Adrenal gland (tissue), 19 donors: ENCODE results near the gene TMEM121B. TPM values are rescaled to one million over a fixed set of nuclear protein-coding genes. Genes with fewer than 3 reads are reported as not detected.

Source experiments
- DNase-seq, 7 donors: peaks; one replicate each; pipeline ENCODE4 v3.0.0-alpha.2; 2019 to 2020
- H3K27ac ChIP-seq, 5 donors: fragments of 200-600 bp; sonication (generic) in 4 of 5; 1 replicate in 3 of 5; 2 replicates in 2 of 5; pipeline versions ENCODE4 v1.5.1 to v1.8.0; 2016 to 2020; ENCODE audit warnings: mild to moderate bottlenecking in 1 of 5
- H3K27me3 ChIP-seq: fragments of 200-600 bp; 2 replicates; pipeline ENCODE4 v1.8.0; 2021
- H3K36me3 ChIP-seq, 2 donors: fragments of 200-600 bp; replicated peaks in 1 of 2; 1 replicate in 1 of 2; 2 replicates in 1 of 2; pipeline versions ENCODE4 v1.5.1 to v1.8.0; 2018 to 2022
- H3K4me1 ChIP-seq, 2 donors: fragments of 200-600 bp; replicated peaks in 1 of 2; 1 replicate in 1 of 2; 2 replicates in 1 of 2; pipeline versions ENCODE4 v1.5.1 to v1.8.0; 2018 to 2021
- H3K4me3 ChIP-seq, 4 donors: fragments of 200-600 bp; sonication (generic) in 3 of 4; one replicate each; pipeline ENCODE4 v1.5.1; 2016 to 2018
- H3K9me3 ChIP-seq, 3 donors: fragments of 200-600 bp; sonication (generic) in 1 of 3; replicated peaks in 1 of 3; 1 replicate in 2 of 3; 2 replicates in 1 of 3; pipeline versions ENCODE4 v1.5.1 to v1.8.0; 2016 to 2021
- CTCF ChIP-seq, 6 experiments: fragments of 450-650 bp in 4 of 6; fragments of 200-600 bp in 2 of 6; sonication (generic) in 1 of 6; IDR thresholded peaks; 1 replicate in 5 of 6; 2 replicates in 1 of 6; pipeline versions ENCODE4 v1.5.1 to v1.8.0; 2016 to 2021; ENCODE audit warnings: antibody characterized with exemption in 6 of 6, mild to moderate bottlenecking in 2 of 6, moderate library complexity in 1 of 6
- POLR2A ChIP-seq, 2 donors: fragments of 450-650 bp; IDR thresholded peaks; one replicate each; pipeline ENCODE4 v1.6.1; 2017; ENCODE audit warnings: antibody characterized with exemption in 2 of 2, mild to moderate bottlenecking in 2 of 2, moderate library complexity in 1 of 2
- WGBS, 4 donors: extraction: QIAGEN DNeasy Blood & Tissue Kit in 2 of 4; methylation state at CpG; one replicate each; pipeline versions ENCODE4 v1.1.5 to v1.1.7; 2013 to 2017; 5-methylcytosine and 5-hydroxymethylcytosine counted together
- intact Hi-C, 2 donors: fragments of 100-400 bp; cut with DNase I; formaldehyde crosslinking; loops; one replicate each; pipeline versions ENCODE4 v1.14.1 to v1.15.0; 2022 to 2023
- long read RNA-seq, 10 donors: library from polyadenylated mRNA in 3 of 10; unstranded in 2 of 10; stranded (forward) in 1 of 10; transcript quantifications; one replicate each; pipeline ENCODE4 v2.0.0 and lab custom pipeline, GENCODE V29; 2021 to 2026
- polyA plus RNA-seq, 3 donors: library from polyadenylated mRNA; stranded (reverse); fragments of 200-250 nt in 2 of 3; fragments of 350-450 nt in 1 of 3; fragmentation: Illumina TruSeq in 1 of 3; extraction: RNeasy Lipid Tissue Mini Kit (QIAGEN cat#74804) in 1 of 3; gene quantifications; one replicate each; pipeline ENCODE4 v1.2.3, GENCODE V29; 2013 to 2014
- total RNA-seq, 9 donors: library from RNA; depleted of rRNA in 4 of 9; stranded (reverse); fragments of >200 nt in 4 of 9; fragments of 120-200 nt in 1 of 9; fragmentation: NEBNext Ultra II Directional in 1 of 9; extraction: Animal tissue kit (Norgen Biotek cat#: 25700) in 1 of 9; gene quantifications; one replicate each; pipeline versions ENCODE4 v1.1.0 to v1.2.4, GENCODE V29; 2013 to 2023
- donor health status: healthy with polysubstance abuse.
- donor health status: Bipolar disorder and iron deficiency.
- donor health status: DM: yes; HTN: yes; CAD: no.
- donor health status: DM: no; HTN: no; CAD: no.
- donor health status: DM: no; HTN: no; CAD: no.
- donor health status: DM: yes; HTN: yes; CAD: no.

Gene TMEM121B
- 1 to 10 TPM in 6 of 9 donors, under 1 TPM in 3; 0.22 to 2.3 (median 1.4) TPM for total RNA-seq
- under 1 TPM; 0.24 to 0.79 (median 0.30) TPM for polyA plus RNA-seq
- long read RNA-seq, donor 1, result 0 reads
- long read RNA-seq, donor 2, full-length matches to known transcripts, result 1 of 1 reads
- long read RNA-seq, donor 2, partial matches to known transcripts, result 0 of 1 reads
- long read RNA-seq, donor 2, other reads (novel, unspliced or antisense), result 0 of 1 reads
- long read RNA-seq, donor 3, result 0 reads
- long read RNA-seq, donor 4, result 0 reads
- long read RNA-seq, donor 5, partial matches to known transcripts, result 0 of 1 reads
- long read RNA-seq, donor 5, other reads (novel, unspliced or antisense), result 0 of 1 reads
- long read RNA-seq, donor 6, result 0 reads
- long read RNA-seq, donor 7, result 0 reads
- long read RNA-seq, donor 8, result 0 reads
- long read RNA-seq, donor 9, result 0 reads
- long read RNA-seq, donor 10, result 0 reads

DNA sequence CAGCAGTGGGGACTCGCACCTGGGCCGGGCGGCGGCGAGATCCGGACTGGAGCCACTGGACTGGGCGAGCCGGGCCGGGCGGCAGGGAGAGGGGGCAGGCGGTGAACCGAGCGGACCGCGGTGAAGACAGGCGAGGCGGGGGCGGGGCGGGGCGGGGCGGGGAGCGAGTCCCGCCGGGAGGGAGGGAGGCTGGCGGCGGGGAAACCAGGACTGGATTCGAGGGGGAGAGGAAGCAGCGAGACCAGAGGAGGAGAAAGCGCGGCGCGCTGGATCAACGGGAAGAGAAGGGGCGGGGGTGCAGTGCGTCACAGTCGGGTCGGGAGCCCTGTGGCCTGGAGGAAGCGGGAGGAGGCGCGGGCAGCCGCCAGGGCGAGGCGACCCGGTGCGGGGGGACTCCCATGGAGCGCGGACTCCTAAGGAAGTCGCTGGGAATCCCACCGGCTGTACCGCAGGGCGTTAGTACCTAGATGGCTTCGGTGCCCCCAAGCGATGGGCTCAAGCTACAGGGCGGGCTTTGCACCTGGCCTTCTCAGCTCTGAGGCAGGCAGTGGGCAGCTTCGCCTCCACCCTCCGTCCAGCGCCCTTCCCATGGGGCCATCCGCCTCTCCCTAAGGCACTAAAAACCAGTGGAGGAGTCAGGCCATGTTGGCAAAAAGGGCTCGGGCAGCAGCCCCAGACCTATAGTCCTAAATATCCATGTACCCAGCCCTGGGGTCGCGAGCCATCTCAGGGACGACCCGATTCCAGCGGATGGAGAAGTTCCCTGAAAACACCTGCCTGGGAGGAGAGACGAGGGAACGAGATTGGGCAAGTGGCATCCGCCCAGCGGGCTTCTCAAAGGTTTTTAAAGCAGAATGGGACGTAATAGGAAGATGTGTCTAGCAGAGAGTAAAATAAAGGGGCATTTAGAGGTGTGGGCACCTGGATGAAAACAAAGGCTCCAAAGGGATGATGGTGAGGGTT is at the start of gene TMEM121B:
TSS of gene TMEM121B (minus strand) at position 128 of the 963 bp plus-strand sequence. CDS start 233 bp downstream, outside the sequence.
- Histone ChIP-seq H3K4me1 (peaks cover 7 to 10% of the 10 kb centered on the region in 2 donors), H3K27me3 (peaks cover 6% of the 10 kb centered on the region), H3K4me3 (peak within 1 kb of the TSS in 2 of 4 donors; percentile 19 to 64), H3K36me3 (no peaks in the 10 kb centered on the region), H3K27ac (peak within 1 kb of the TSS in 1 of 5 donors; percentile 47), H3K9me3 (no peaks in the 10 kb centered on the region)
- TF ChIP-seq POLR2A (IDR thresholded peaks at IDR 0.05) (no peak), CTCF (IDR thresholded peaks at IDR 0.05) (no peak)
- DNase-seq, result peak; percentile 59 to 90 (median 64)
- WGBS, 4 donors, result 7 to 17% (median 11%) methylated on average over 34 to 69 of the region's 69 CpGs
- intact Hi-C loops, result loop anchor here in 1 of 2 donors (5.0 kb wide), 1 partner anchor 41 kb away; no protein-coding TSS in a partner anchor

DNA sequence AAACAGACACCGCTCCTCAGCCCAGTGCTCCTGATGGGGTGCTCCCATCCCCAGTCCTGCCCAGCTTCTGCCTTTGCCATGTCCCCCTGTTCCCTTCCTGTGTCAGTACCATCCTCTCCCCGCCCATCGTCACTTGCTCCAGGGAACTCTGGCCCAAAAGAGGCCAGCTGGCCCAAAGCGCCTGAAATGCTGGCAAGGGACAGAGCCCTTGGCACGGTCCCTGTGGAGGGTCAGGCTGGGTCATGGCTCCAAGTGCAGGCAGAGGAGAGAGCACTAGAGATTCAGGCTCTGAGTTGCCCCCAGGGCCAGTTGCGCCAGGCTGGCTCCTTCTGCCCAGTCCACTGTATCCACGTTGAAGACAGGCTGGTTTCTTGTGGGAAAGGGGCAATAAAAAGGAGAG is 46.3 kb upstream of the TMEM121B start:
- Histone ChIP-seq H3K4me1 (peaks cover 6 to 14% of the 10 kb centered on the region in 2 donors), H3K9me3 (no peaks in the 10 kb centered on the region), H3K36me3 (no peaks in the 10 kb centered on the region), H3K27me3 (no peaks in the 10 kb centered on the region), H3K27ac (peak overlapping the region in 2 of 5 donors; percentile 2 to 42), H3K4me3 (no peak overlapping the region)
- DNase-seq, result peak; percentile 75 to 90 (median 87)
- intact Hi-C loops, result no loop called here
- WGBS, 4 donors, result 25 to 33% (median 29%) methylated on average over 5 to 7 of the region's 7 CpGs
- TF ChIP-seq CTCF (IDR thresholded peaks at IDR 0.05) (no peak), POLR2A (IDR thresholded peaks at IDR 0.05) (peak in 1 of 2 donors; percentile 19)

DNA sequence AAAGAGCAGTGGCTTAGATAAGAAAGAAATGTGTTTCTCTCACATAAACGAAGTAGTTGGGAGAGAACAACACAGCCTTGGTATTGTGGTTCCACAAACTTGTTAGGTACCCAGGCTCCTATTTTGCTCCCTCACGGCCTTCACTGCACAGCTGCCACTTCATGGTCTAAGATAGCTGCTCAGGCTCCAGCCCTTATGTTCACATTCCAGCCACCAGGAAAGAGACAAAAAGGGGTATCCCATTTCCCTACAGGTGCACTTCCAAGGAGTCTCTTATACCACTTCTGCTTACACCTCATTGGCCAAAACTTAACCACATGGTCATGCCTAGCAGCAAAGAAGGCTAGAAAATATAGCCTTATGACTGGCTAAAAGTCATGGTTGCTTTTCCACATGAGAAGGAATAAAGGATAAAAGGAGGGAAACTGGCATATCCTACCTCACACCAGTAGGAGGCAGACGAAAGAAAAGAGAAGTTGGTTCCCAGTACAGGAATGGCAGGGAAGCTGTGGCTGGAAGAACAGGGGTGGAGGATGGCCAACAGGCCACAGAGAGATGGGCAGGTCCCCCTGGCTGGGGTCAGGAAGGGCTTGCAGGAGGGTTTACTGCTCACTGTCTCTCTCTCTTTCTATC is 43.3 kb upstream of the TMEM121B start:
- Histone ChIP-seq H3K27me3 (no peaks in the 10 kb centered on the region), H3K9me3 (no peaks in the 10 kb centered on the region), H3K4me3 (no peak overlapping the region), H3K36me3 (no peaks in the 10 kb centered on the region), H3K4me1 (peaks cover 7 to 13% of the 10 kb centered on the region in 2 donors), H3K27ac (no peak overlapping the region)
- TF ChIP-seq POLR2A (IDR thresholded peaks at IDR 0.05), result no peak
- TF ChIP-seq CTCF (IDR thresholded peaks at IDR 0.05), result no peak
- no peak for DNase-seq
- 84 to 89% (median 87%) methylated on average over 3 of the region's 3 CpGs for WGBS, 4 donors
- intact Hi-C loops, result loop anchor here in 1 of 2 donors (5.0 kb wide), 1 partner anchor 42 kb away; the partner anchor contains the start of gene TMEM121B
